RWPE1 (cell line): Measurements from ENCODE around the gene EIF6.

Source experiments
- CTCF ChIA-PET: fragments of 350-600 bp; sonication (Branson Sonifier 250); formaldehyde crosslinking; extraction: SDS; loops from one replicate; lab custom pipeline; 2021; lab: Yijun Ruan, JAX
- POLR2A ChIA-PET: fragments of 400-600 bp; formaldehyde crosslinking; extraction: SDS; loops from one replicate; lab custom pipeline; 2020; ENCODE audit warnings: antibody characterized with exemption; ENCODE audit not compliant: low non-redundant PET; lab: Yijun Ruan, JAX
- DNase-seq: peaks from one replicate; pipeline ENCODE4 v3.0.0; 2012; ENCODE audit warnings: low spot score
- H3K27ac ChIP-seq: fragments of 450-650 bp; 2 replicates; pipeline ENCODE4 v1.5.1; 2017
- TF ChIP-seq, protein P1 (sequence below): fragments of 450-650 bp; conservative IDR thresholded peaks from 2 replicates; pipeline ENCODE4 v1.5.1; 2017; ENCODE audit warnings: low read depth, mild to moderate bottlenecking

Gene EIF6

DNA sequence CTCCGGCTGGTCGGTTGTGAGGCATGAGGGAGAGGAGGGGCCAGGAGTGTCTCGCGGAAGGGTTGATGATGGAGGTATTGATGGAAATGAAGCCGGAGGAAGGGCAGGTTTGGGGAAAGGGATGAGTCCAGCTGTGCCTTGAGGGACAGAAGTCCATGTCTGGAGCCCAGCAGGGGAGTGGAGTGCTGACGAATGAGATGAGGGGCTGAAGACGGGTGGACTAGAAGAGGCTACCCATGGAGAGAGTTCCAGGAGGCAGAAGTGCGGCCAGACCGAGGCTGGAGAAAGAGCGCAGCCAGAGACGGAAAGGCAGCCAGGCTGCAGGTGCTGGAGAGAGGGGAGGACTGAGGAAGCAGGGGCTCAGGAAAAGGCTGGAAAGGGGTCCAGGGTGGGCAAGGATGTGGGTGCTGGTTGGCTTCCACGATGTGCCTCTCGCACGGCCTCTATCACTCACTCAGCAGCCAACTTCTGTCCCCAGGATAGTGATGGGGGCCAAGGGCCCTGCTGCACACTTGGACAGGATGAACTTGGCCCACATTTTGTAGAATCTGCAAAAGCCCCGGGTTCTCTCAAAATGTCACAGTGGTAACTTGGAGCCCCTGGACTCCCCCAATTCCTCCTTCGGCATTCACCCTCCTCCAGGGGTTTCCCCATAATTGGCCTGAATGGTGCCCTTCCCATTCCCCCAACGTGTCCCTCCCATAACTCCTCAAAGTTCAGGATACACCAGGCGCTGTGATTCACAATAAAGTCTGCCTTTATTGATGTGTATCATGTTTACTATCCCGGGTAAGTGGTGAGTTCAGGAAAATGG is 627 bp upstream of the EIF6 start:
- TF ChIP-seq, protein P1, sequence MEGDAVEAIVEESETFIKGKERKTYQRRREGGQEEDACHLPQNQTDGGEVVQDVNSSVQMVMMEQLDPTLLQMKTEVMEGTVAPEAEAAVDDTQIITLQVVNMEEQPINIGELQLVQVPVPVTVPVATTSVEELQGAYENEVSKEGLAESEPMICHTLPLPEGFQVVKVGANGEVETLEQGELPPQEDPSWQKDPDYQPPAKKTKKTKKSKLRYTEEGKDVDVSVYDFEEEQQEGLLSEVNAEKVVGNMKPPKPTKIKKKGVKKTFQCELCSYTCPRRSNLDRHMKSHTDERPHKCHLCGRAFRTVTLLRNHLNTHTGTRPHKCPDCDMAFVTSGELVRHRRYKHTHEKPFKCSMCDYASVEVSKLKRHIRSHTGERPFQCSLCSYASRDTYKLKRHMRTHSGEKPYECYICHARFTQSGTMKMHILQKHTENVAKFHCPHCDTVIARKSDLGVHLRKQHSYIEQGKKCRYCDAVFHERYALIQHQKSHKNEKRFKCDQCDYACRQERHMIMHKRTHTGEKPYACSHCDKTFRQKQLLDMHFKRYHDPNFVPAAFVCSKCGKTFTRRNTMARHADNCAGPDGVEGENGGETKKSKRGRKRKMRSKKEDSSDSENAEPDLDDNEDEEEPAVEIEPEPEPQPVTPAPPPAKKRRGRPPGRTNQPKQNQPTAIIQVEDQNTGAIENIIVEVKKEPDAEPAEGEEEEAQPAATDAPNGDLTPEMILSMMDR = no peak
- ChIA-PET CTCF (interaction anchor here (0.5 to 1.6 kb wide), 7 partner anchors 10 to 162 kb away, joined by 3 to 6 read pairs (median 3); no protein-coding TSS in a partner anchor), POLR2A (interaction anchor here (0.6 to 1.0 kb wide), 5 partner anchors 14 to 170 kb away, joined by 3 to 5 read pairs (median 3); no protein-coding TSS in a partner anchor)
- peak overlapping the region; percentile 84 for H3K27ac ChIP-seq
- no peak for DNase-seq

DNA sequence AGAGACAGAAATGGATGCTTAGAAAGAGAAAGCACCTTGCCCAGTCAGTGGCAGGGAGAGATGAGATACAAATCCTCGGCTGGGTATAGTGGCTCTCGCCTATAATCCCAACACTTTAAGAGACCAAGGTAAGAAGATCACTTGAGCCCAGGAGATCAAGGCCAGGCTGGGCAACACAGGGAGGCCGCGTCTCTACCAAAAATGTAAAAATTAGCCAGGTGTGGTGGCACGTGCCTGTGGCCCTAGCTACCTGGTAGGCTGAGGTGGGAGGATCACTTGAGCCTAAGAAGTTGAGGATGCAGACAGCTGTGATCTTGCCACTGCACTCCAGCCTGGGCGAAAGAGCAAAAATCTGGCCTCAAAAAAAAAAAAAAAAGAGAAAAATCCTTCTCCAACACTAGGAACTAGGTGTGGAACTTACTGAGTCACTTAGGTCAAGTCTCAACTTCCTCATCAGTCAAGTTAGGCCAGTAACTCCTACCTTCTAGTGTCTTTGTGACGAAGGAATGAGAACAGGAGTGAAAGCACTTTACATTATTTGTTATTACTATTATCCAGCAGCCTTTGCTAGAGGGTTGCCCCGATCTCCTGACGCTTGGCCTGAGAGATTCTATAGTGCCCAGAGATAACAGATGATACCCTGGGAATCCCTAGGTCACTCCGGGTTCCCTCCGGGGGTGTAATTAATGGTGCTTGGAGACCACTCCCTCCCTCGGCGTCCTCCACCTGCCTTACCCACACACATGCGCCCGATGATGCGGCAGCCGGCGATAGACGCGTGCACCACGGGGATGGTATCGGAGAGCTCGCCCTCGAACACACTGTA is 918 bp downstream of the EIF6 start:
- H3K27ac ChIP-seq = peak overlapping the region; percentile 84
- ChIA-PET POLR2A (interaction anchor here (0.5 to 1.1 kb wide), 5 partner anchors 10 to 739 kb away, joined by 4 to 7 read pairs (median 4); no protein-coding TSS in a partner anchor), CTCF (interaction anchor here (0.6 to 1.6 kb wide), 3 partner anchors 21 to 164 kb away, joined by 4 to 8 read pairs (median 4); no protein-coding TSS in a partner anchor)
- DNase-seq = no peak
- TF ChIP-seq, protein P1 = no peak

DNA sequence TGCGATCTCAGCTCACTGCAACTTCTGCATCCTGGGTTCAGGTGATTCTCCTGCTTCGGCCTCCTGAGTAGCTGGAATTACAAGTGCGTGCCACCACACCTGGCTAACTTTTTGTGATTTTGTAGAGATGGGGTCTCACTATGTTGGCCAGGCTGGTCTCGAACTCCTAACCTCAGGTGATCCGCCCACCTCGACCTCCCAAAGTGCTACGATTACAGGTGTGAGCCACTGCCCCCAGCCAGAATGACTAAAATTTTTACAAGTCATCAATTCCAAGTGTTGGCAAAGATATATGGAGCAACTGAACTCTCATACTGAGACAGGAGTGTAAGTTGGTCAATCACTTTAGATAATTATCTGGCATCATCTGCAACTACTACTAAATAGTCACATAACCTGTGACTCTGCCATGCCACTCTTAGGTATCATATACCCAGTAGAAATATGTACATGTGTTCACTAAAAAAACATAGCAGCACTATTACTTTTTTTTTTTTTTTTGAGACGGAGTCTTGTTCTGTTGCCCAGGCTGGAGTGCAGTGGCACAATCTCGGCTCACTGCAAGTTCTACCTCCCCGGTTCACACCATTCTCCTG is 3.0 kb downstream of the EIF6 start:
- ChIA-PET CTCF (interaction anchor here (0.6 to 0.7 kb wide), 2 partner anchors 117 to 913 kb away, joined by 4 to 8 read pairs; no protein-coding TSS in a partner anchor), POLR2A (no interaction called here)
- H3K27ac ChIP-seq = peak overlapping the region; percentile 95
- TF ChIP-seq, protein P1 = no peak
- DNase-seq = no peak

DNA sequence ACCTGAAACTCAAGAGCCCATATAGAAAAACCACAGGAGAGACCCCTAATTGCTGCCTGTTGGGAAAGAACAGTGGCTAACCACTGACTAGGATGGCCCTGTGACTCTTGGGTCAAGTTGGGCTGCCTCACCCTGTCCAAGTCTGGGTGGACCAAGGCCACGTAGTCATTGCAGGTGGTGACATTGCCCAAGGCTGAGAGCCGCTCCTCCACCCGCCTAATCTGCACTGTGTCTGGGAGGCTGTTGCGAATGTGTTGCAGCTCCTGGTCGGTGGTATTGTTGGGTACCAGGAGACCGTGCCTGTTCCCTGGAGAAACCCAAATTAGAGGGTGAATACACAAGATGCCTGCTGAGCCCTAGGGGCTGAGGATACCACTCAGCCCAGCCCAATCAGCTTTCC is 4.0 kb downstream of the EIF6 start:
- TF ChIP-seq, protein P1 = no peak
- ChIA-PET CTCF (interaction anchor here (0.5 to 2.1 kb wide), 4 partner anchors 26 to 167 kb away, joined by 3 to 9 read pairs (median 6); no protein-coding TSS in a partner anchor), POLR2A (no interaction called here)
- no peak for DNase-seq
- H3K27ac ChIP-seq = peak overlapping the region; percentile 95

DNA sequence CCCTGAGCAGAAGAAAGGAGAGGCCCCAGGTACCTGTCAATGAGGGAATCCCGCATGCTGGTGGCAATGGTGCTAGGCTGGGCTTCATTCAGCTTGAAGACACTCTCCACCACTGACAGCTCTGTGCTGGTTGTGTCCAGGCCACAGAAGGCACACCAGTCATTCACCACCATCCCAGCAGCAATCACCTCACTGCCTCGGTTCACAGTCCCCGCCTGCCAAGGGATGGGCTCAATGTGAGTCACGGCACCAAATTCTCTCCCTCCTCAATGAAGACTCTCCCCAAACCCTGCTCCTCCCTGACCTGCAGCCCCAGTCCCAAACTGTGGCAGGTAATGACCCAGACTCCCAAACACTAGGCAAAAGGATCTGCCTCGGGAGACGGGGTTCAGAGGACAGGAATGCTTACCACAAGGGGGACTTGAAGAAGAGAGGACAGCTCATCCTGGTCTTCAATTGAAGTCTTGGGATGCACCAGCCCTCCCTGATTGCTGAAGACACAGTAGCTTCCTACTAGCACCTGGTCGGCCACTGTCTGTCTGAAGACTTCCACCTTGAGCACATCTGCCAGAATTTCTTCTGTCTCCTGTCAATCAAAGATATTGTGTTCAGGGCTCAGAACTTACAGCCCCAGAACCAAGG is 4.9 kb downstream of the EIF6 start:
- H3K27ac ChIP-seq = peak overlapping the region; percentile 95
- ChIA-PET POLR2A (interaction anchor here (0.6 kb wide), 2 partner anchors 84 to 168 kb away, joined by 3 to 6 read pairs; no protein-coding TSS in a partner anchor), CTCF (interaction anchor here (0.5 to 2.1 kb wide), 8 partner anchors 10 to 372 kb away, joined by 3 to 9 read pairs (median 3); no protein-coding TSS in a partner anchor)
- DNase-seq = peak; percentile 68
- TF ChIP-seq, protein P1 = no peak
